OCI-LY1 (cell line): ENCODE data around the gene CD79B.
A peak's percentile ranks its signal among the peaks of the same experiment; 100 is the strongest.
"Not testable (repeated sequence)": the region's sequence is repeated elsewhere in the genome, so short reads cannot be mapped to it uniquely, and the experiment has no call there.

Experiments
- CTCF ChIP-seq: fragments of 200-600 bp; sonication (generic), shearing (Covaris generic); IDR thresholded peaks from 2 replicates; pipeline ENCODE4 v1.5.1; 2017; ENCODE audit warnings: mild to moderate bottlenecking, antibody characterized with exemption, low read length, moderate library complexity, mixed read lengths
- EZH2 ChIP-seq: fragments of 200-600 bp; sonication (generic), shearing (Covaris generic); IDR thresholded peaks from 2 replicates; pipeline ENCODE4 v1.8.0; 2017; ENCODE audit warnings: borderline replicate concordance, mixed run types, mild to moderate bottlenecking, antibody characterized with exemption, low read length, moderate library complexity, mixed read lengths

GRCh38 chr17:63889026-63889848, 42.9 kb downstream of the CD79B start:
- TF ChIP-seq CTCF = peak; percentile 54
- TF ChIP-seq EZH2 = not testable (repeated sequence)
